ENCODE data around the gene PTPRH. TPM values are rescaled to one million over a fixed set of nuclear protein-coding genes. Genes with fewer than 3 reads are reported as not detected.

Gene PTPRH
- total and polyA plus RNA-seq, 9 of the 15 experiments (the other 6 are each of a cell fraction or from before 2014, with no cell fraction given): 0.87 to 34.3 (median 22.7) TPM

DNA sequence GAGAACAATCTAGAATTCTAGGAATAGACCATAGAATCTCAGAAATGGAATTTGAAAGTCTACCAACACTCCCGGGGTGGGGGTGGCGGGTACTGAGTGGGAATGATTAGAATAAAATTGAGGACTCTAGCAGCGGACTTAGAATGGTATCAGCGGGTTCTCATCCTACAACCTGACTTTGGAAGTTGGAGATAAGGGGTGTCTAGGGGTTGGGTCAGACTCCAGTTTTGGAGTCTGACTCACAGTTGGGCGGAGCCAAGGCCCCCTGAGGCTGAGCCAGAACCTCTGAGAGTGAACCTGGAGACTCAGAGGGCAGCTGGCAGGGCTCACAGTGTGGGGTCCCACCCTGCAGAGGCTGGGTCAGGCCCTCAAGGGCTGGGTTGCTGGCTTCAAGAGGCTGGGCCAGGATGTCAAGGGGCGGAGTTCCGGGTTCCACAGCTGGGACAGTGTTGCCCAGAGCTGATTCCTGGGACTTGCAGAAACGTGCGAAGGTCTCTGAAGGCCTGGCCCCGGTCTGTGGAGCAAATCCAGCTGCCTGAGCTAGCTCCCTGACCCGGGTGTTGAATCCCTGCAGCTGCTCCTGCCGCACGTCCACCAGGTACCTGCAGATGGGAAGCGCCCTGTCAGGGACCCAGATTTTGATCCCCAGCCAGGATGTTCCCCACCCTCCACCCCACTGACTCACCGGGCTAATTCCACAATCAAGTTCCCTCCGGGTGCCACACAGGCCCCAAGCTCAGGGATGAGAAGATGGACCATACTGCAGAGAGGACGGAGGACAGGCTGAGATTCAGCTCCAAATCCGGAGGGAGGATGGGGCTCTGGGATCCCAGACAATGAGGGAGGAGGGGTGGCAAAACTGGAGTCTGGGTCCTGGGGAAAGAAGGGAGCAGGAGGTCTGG is 50.2 kb downstream of the PTPRH start (continued):
- no peak for TF ChIP-seq HDAC1 (IDR thresholded peaks at IDR 0.05)
- peak; percentile 56 for TF ChIP-seq FOXM1 (IDR thresholded peaks at IDR 0.05; ENCODE audit: low read depth)
- TF ChIP-seq FOXM1 (CRISPR knock-in tag; IDR thresholded peaks at IDR 0.05; ENCODE audit: low read depth): no peak
- TF ChIP-seq, protein P1, sequence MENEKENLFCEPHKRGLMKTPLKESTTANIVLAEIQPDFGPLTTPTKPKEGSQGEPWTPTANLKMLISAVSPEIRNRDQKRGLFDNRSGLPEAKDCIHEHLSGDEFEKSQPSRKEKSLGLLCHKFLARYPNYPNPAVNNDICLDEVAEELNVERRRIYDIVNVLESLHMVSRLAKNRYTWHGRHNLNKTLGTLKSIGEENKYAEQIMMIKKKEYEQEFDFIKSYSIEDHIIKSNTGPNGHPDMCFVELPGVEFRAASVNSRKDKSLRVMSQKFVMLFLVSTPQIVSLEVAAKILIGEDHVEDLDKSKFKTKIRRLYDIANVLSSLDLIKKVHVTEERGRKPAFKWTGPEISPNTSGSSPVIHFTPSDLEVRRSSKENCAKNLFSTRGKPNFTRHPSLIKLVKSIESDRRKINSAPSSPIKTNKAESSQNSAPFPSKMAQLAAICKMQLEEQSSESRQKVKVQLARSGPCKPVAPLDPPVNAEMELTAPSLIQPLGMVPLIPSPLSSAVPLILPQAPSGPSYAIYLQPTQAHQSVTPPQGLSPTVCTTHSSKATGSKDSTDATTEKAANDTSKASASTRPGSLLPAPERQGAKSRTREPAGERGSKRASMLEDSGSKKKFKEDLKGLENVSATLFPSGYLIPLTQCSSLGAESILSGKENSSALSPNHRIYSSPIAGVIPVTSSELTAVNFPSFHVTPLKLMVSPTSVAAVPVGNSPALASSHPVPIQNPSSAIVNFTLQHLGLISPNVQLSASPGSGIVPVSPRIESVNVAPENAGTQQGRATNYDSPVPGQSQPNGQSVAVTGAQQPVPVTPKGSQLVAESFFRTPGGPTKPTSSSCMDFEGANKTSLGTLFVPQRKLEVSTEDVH (IDR thresholded peaks at IDR 0.05; ENCODE audit: low read depth, partially characterized antibody): no peak
- TF ChIP-seq ETV6 (IDR thresholded peaks at IDR 0.05; ENCODE audit: borderline replicate concordance in 1 of 2, low read depth in 2 of 2, low read length in 1 of 2): peak in 1 of 2 experiments; percentile 18; a peak in 1 of 4 replicates
- no peak for TF ChIP-seq ETV6 (CRISPR knock-in tag; IDR thresholded peaks at IDR 0.05; ENCODE audit: borderline replicate concordance)
- TF ChIP-seq HMGN3 (IDR thresholded peaks at IDR 0.05; ENCODE audit: borderline replicate concordance, extremely low read depth, insufficient read length, low read depth, low read length): peak; percentile 30
- no peak for TF ChIP-seq KLF1 (tag; IDR thresholded peaks at IDR 0.05)
- peak; percentile 45; the same call in 1 of the 2 replicates for TF ChIP-seq PHF8 (IDR thresholded peaks at IDR 0.05; ENCODE audit: borderline replicate concordance, low read length)
- TF ChIP-seq MAFG (tag; conservative IDR thresholded peaks at IDR 0.05): no peak
- no peak; the same call in 1 of the 2 replicates for TF ChIP-seq MYNN (IDR thresholded peaks at IDR 0.05)
- TF ChIP-seq MYNN (CRISPR knock-in tag; IDR thresholded peaks at IDR 0.05): no peak
- 0 out of 2 replicates have a peak, but pooled peaks have one; percentile 15 for TF ChIP-seq EGR1 (conservative IDR thresholded peaks at IDR 0.05)
- TF ChIP-seq ETV5 (CRISPR knock-in tag; IDR thresholded peaks at IDR 0.05; ENCODE audit: low read depth): 0 out of 2 replicates have a peak, but pooled peaks have one; percentile 37
- peak; percentile 91 for TF ChIP-seq POLR2G (IDR thresholded peaks at IDR 0.05; ENCODE audit: low read depth, low read length)
- no peak for TF ChIP-seq XRCC4 (IDR thresholded peaks at IDR 0.05; ENCODE audit: extremely low read depth, insufficient read depth, insufficient read length)
- TF ChIP-seq, protein P2, sequence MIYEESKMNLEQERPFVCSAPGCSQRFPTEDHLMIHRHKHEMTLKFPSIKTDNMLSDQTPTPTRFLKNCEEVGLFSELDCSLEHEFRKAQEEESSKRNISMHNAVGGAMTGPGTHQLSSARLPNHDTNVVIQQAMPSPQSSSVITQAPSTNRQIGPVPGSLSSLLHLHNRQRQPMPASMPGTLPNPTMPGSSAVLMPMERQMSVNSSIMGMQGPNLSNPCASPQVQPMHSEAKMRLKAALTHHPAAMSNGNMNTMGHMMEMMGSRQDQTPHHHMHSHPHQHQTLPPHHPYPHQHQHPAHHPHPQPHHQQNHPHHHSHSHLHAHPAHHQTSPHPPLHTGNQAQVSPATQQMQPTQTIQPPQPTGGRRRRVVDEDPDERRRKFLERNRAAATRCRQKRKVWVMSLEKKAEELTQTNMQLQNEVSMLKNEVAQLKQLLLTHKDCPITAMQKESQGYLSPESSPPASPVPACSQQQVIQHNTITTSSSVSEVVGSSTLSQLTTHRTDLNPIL (CRISPR knock-in tag; IDR thresholded peaks at IDR 0.05): no peak
- TF ChIP-seq, protein P3, sequence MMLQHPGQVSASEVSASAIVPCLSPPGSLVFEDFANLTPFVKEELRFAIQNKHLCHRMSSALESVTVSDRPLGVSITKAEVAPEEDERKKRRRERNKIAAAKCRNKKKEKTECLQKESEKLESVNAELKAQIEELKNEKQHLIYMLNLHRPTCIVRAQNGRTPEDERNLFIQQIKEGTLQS (IDR thresholded peaks at IDR 0.05): peak; percentile 99
- TF ChIP-seq, protein P3 (CRISPR knock-in tag; conservative IDR thresholded peaks at IDR 0.05): peak; percentile 100
- TF ChIP-seq CEBPG (CRISPR knock-in tag; IDR thresholded peaks at IDR 0.05): peak; percentile 61; the same call in 1 of the 2 replicates
- no peak for TF ChIP-seq CEBPG (tag; conservative IDR thresholded peaks at IDR 0.05 in 1 of 2, IDR thresholded peaks at IDR 0.05 in 1 of 2)
- no peak for TF ChIP-seq HLTF (IDR thresholded peaks at IDR 0.05)
- no peak for TF ChIP-seq WHSC1 (IDR thresholded peaks at IDR 0.05; ENCODE audit: low read length)

All from K562 (cell line).